ENCODE results near the gene HEG1.

HEG1 gene

DNA sequence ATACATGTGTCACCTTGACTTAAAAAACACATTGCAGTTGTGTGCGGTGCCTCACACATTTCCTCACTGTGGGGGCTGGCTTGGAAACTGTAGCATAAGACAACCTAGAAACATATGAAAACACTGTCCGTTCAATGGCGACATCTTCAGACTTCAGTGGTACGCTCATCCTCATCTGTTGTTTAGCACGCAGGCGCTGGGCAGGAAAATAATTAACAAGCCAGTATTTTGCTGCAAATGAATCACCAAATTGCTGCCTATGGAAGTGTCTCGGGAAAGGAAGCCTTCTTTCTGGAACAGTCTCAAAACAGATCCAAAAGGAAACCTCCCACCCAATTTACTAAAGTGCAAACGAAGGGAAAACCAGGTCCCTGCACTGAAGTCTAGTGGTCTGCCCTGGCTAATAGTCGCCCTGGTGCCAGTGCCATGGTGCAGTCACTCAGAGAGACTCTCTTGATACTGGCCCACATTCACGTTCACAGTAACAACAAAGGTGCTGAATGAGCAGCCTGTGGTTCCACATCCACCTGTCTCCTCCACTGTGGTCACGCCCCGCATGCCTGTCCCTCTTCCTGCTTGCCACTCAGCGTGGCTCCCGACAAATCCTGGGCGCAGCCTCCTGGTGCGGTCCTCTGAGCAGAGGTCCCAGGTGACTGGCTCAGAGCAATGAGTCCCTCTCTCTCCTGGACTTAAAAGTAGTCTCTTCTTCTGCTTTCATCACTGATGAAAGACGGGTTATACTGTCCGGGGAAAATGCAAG lies 85.7 kb downstream of the HEG1 start:
- POLR2A ChIA-PET, result no interaction called here
- DNase-seq (ENCODE audit: extremely low spot score), result no peak
- CTCF ChIA-PET, result no interaction called here
- no peak for TF ChIP-seq CTCF (IDR thresholded peaks at IDR 0.05; ENCODE audit: control extremely low read depth, extremely low read depth, low read depth, missing control alignments)

DNA sequence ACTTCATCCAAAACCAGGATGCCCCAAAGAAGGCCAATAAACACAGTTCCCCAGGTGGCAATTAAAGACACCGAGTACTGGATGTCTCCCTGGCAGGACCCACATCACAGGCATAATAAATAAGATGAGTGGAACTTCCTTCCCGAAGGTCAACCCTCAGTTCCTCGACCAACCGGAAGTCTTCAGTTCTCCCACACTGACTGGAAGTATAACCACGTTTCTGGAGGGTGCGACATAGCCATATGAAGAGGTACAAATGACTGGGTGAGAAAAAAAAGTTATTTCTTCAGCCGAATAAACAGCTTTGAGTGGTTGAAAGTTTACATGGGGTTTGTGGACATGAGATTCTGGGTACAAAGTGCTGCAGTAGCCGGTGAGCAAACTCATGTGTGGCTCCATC lies 86.6 kb downstream of the HEG1 start:
- TF ChIP-seq CTCF (IDR thresholded peaks at IDR 0.05; ENCODE audit: control extremely low read depth, extremely low read depth, low read depth, missing control alignments), result no peak
- ChIA-PET CTCF (interaction anchor here (1.6 kb wide), 1 partner anchor 14 kb away, joined by 4 read pairs; no protein-coding TSS in a partner anchor), POLR2A (no interaction called here)
- DNase-seq (ENCODE audit: extremely low spot score), result no peak

GRCh38 chr3:124967964-124968363 lies 87.8 kb downstream of the HEG1 start:
- ChIA-PET CTCF (interaction anchor here (1.3 to 1.6 kb wide), 2 partner anchors 15 to 67 kb away, joined by 3 to 4 read pairs; no protein-coding TSS in a partner anchor), POLR2A (no interaction called here)
- no peak for DNase-seq (ENCODE audit: extremely low spot score)
- TF ChIP-seq CTCF (IDR thresholded peaks at IDR 0.05; ENCODE audit: control extremely low read depth, extremely low read depth, low read depth, missing control alignments), result no peak

DNA sequence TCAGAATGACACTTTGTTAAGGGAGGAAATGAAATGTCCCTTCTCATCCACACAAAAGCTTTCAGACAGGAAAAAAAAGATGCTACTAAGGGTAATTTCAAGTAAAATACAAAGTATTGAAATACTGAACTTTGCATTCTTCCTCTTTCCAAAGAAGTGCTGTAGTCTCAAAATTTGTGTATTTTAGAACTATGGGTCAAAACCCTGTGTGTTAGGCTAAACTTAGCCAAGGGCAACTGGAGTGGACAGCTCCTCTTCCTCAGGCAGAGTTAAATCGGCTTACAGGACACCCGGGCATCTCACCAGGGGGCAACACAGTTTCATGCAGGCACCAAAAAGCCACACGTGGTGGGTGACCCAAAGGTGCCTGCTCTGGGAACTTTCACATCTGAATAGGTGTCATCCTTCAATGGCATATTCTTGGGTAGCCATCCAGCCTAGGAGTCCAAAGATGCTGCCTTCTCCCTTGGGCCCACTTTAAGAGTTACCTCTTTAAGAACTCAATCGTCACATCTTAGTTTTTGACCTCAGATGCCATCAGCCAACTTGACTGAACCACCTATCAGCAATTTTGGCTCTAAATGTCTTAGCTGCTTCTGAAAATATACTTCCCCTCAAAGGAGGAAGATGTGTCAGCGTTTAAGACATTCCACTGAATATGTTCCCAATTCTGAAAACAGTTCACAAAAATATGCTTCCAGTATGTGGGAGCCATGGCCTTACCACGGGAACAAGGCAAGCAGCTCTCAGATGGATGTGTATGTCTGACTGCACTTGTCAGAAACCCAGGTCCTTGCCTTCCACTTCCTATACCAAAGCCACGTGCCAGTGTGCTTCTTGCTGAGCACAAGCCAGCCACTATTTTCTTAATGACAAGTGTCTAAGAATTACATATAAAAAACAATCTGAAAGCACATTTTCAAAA lies 89.0 kb downstream of the HEG1 start:
- ChIA-PET CTCF (no interaction called here), POLR2A (no interaction called here)
- no peak for TF ChIP-seq CTCF (IDR thresholded peaks at IDR 0.05; ENCODE audit: control extremely low read depth, extremely low read depth, low read depth, missing control alignments)
- DNase-seq (ENCODE audit: extremely low spot score), result no peak

DNA sequence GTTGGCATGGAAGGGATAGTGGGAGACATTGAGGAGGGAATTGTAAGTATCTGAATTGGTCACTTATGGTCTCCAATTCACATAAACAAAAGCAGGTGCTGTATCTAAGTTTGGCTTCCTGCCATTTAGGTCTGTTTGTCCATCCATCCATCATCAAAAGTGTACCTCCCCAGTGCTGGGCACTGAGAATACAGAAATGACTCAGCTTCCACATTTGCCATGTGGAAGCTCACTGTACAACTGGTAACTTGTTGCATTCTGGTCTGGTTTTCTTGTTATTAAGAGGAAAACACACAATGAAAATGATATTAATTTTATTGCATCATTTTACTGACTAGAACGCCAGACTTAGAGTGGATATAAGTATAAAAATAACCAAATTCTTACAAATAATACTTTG lies 90.4 kb downstream of the HEG1 start:
- ChIA-PET POLR2A (no interaction called here), CTCF (interaction anchor here (0.7 kb wide), 1 partner anchor 620 kb away, joined by 3 read pairs; no protein-coding TSS in a partner anchor)
- no peak for TF ChIP-seq CTCF (IDR thresholded peaks at IDR 0.05; ENCODE audit: control extremely low read depth, extremely low read depth, low read depth, missing control alignments)
- no peak for DNase-seq (ENCODE audit: extremely low spot score)

- CTCF ChIA-PET, result interaction anchor here (1.0 kb wide), 1 partner anchor 8 kb away, joined by 3 read pairs; no protein-coding TSS in a partner anchor
- POLR2A ChIA-PET, result no interaction called here
- DNase-seq (ENCODE audit: extremely low spot score), result no peak
- TF ChIP-seq CTCF (IDR thresholded peaks at IDR 0.05; ENCODE audit: control extremely low read depth, extremely low read depth, low read depth, missing control alignments), result no peak
Measured at GRCh38 chr3:124964387-124964786, 91.4 kb downstream of the HEG1 start.

Data from GM10248 (cell line).